Measurements from ENCODE around the gene EVC2. TPM values are rescaled to one million over a fixed set of nuclear protein-coding genes. Genes with fewer than 3 reads are reported as not detected.

The EVC2 gene
- total RNA-seq, 1 donor from 2014 or later: 4.5 TPM

- Mint-ChIP-seq H3K27me3 (no peaks in the 10 kb centered on the region), H3K27ac (no peak overlapping the region), H3K4me3 (no peak overlapping the region), H3K9me3 (no peaks in the 10 kb centered on the region), H3K36me3 (peaks cover 16% of the 10 kb centered on the region), H3K4me1 (ENCODE audit: unreplicated experiment) (no peaks in the 10 kb centered on the region)
- DNase-seq (ENCODE audit: extremely low spot score, unreplicated experiment): no peak
- TF ChIP-seq CTCF (conservative IDR thresholded peaks at IDR 0.05): no peak
These were observed 47.3 kb upstream of the EVC2 start for GRCh38 chr4:5755679-5756078.

- Mint-ChIP-seq H3K4me1 (ENCODE audit: unreplicated experiment) (no peaks in the 10 kb centered on the region), H3K36me3 (peaks cover 15% of the 10 kb centered on the region), H3K4me3 (no peak overlapping the region), H3K27me3 (no peaks in the 10 kb centered on the region), H3K27ac (no peak overlapping the region), H3K9me3 (no peaks in the 10 kb centered on the region)
- TF ChIP-seq CTCF (conservative IDR thresholded peaks at IDR 0.05): no peak
- no peak for DNase-seq (ENCODE audit: extremely low spot score, unreplicated experiment)
These were observed 46.8 kb upstream of the EVC2 start for GRCh38 chr4:5755161-5755560.

GRCh38 chr4:5754529-5754881 lies 46.1 kb upstream of the EVC2 start:
- no peaks in the 10 kb centered on the region for H3K4me1 Mint-ChIP-seq (ENCODE audit: unreplicated experiment)
- H3K27ac Mint-ChIP-seq: no peak overlapping the region
- DNase-seq (ENCODE audit: extremely low spot score, unreplicated experiment): no peak
- peaks cover 12% of the 10 kb centered on the region for H3K36me3 Mint-ChIP-seq
- H3K4me3 Mint-ChIP-seq: no peak overlapping the region
- TF ChIP-seq CTCF (conservative IDR thresholded peaks at IDR 0.05): no peak
- H3K27me3 Mint-ChIP-seq: no peaks in the 10 kb centered on the region
- H3K9me3 Mint-ChIP-seq: no peaks in the 10 kb centered on the region

GRCh38 chr4:5753766-5754528 lies 45.6 kb upstream of the EVC2 start:
- no peak for TF ChIP-seq CTCF (conservative IDR thresholded peaks at IDR 0.05)
- Mint-ChIP-seq H3K4me3 (no peak overlapping the region), H3K27ac (peak overlapping the region; percentile 13), H3K4me1 (ENCODE audit: unreplicated experiment) (no peaks in the 10 kb centered on the region), H3K27me3 (no peaks in the 10 kb centered on the region), H3K36me3 (peaks cover 15% of the 10 kb centered on the region), H3K9me3 (no peaks in the 10 kb centered on the region)
- no peak for DNase-seq (ENCODE audit: extremely low spot score, unreplicated experiment)

- no peak for DNase-seq (ENCODE audit: extremely low spot score, unreplicated experiment)
- no peak overlapping the region for H3K4me3 Mint-ChIP-seq
- TF ChIP-seq CTCF (conservative IDR thresholded peaks at IDR 0.05): no peak
- H3K27me3 Mint-ChIP-seq: no peaks in the 10 kb centered on the region
- no peak overlapping the region for H3K27ac Mint-ChIP-seq
- no peaks in the 10 kb centered on the region for H3K4me1 Mint-ChIP-seq (ENCODE audit: unreplicated experiment)
- H3K36me3 Mint-ChIP-seq: peaks cover 12% of the 10 kb centered on the region
- H3K9me3 Mint-ChIP-seq: no peaks in the 10 kb centered on the region
These were observed 45.0 kb upstream of the EVC2 start for GRCh38 chr4:5753366-5753765.
